HT1080 (cell line): Measurements from ENCODE around the gene RIN2. TPM values are rescaled to one million over a fixed set of nuclear protein-coding genes. Genes with fewer than 3 reads are reported as not detected.

Experiments used
- DNase-seq: peaks from one replicate; pipeline ENCODE4 v3.0.0-alpha.2; 2015; ENCODE audit warnings: low read depth
- total RNA-seq: library from RNA; depleted of rRNA; stranded (reverse); fragments of >200 nt; shearing (Covaris generic); gene quantifications from 2 replicates; pipeline ENCODE4 v1.2.3, GENCODE V29; 2014

Gene RIN2
- total RNA-seq, 1 experiment from 2014 or later: 66.1 TPM

DNA sequence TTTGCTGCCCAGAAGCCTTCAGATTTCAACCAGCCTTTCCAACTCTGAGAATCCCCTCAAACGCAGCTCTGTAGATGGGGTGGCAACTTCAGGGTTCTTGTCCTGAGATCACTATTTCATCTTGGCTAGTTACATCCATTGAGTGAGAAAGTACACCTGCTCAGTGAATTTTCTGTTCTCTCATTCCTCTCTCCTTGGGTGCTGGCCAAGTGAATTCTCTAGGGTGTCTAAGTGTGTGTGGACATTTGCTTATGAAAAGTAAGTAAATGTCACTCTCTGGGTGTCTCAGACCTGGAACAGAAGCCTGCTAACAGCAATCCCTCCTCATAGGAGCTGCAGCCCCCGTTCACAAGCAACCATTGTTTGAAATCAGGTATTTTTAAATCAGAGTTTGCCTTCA, 3.8 kb downstream of the RIN2 start:
- DNase-seq: no peak

DNA sequence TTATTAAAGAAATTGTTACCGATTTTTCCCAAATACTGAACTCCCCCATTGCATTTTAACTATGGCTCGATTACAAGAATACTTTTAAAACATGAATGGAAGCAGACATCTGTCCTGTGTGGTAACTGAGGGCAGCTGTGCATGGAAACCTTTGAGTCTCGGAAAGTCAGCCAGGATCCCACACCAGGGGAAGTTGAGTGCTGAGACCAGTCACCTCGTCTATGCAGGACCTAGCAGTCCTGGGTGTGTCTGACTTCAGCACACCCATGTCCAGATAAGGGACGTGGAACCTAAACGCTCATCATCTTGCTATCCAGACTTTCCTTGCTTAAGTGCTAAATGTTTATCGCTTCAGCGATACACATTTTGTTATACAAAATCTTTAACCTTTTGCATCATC, 6.1 kb downstream of the RIN2 start:
- DNase-seq: no peak

GRCh38 chr20:19765266-19765665, 7.2 kb downstream of the RIN2 start:
- DNase-seq: no peak

GRCh38 chr20:19765913-19766312, 7.9 kb downstream of the RIN2 start:
- DNase-seq: no peak

DNA sequence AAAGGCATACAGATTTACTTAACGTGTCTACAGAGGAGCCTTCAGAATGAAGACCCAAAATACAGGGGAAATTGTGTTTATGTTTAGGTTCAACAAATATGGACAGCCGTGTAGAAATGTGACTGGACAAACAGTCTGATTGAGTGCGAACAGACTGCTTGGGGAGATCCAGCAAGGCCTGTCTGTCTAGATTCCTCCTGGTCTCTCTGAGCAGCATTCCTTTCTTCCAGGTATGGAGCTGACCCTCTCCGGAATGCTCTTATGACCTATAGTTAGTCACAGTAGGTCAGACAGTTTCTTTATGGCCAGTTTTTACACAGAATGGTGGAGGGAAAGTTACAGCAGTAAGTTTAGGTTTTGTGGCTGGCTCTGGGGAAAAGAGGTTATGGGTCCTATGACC, 9.0 kb downstream of the RIN2 start:
- no peak for DNase-seq

DNA sequence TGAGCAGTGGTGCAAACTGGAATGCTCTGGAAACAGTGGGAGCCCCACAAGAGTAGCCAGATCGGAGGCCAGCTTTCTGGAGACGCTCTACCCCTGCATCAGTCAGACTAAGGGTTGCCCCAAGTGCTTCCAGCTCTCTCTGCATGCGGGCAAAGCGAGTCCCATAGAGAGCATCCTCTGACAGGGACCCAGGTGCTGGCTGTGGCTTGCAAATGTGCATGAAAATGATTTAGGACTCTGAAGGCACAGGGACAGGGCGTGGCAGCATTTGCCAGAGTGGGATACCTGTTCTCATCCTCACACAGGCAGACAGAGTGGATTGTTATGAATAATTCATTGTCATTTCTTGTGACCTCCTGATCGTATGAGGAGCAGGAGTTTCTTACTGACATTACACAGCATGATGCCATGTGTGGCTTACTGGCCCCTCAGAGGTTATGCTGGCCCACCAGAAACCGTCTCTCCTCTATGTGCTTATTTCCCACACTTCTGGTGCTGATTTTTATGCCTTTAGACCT, 10.3 kb downstream of the RIN2 start:
- DNase-seq: no peak

DNA sequence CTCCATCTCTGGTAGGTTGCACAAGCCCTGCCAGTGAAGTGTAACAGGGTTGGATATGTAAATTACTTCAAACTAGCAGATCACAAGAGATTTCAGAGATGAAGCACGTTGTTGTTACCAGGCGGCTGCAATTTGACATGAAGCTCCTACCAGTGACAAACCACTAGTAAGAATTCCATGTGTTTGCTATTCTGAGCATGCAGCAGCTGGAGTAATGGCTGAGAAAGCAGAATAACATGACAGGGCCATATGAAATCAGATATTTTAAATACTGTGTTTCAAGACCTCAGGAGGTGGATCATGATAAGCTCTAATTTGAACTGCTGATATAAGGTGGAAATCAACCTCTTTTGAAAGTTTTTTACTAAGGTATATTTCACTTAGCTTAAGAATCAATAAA, 11.4 kb downstream of the RIN2 start:
- DNase-seq: no peak

DNA sequence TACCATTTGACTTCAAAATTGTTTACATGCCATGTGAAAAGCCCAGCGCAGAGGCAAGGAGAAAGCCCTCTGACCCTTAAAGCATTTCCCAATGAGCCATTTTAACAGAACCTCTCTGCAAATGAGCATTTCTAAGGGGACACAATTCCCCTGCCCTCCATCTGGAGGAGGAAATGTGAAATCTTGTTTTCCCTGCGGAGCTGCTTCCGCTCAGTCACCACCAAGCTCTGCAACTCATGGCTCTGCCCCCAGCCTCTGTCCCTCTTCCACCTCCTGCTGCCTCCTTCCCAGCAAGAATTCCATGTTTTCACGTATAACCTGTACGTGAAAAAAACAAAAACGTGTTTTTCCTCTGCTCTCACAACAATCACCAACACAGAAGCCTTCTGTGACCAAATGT, 12.3 kb downstream of the RIN2 start:
- no peak for DNase-seq

DNA sequence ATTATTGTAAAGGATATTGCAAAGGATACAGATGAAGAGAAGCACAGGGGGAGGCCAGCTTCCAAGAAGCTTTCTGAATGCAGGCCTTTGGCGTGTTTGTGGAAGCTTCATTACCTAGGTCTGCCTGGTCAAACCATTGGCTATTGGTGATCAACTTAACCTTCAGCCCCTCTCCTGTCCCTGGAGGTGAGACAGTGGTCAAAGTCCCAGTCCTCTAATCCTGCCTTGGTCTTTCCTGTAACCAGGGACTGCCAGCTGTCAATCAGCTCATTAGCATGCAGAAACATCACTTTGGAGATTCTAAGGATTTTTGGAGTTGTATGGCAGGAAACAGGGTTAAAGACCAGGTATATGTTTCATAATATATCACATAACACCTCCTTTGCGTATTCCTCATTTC, 13.0 kb downstream of the RIN2 start:
- no peak for DNase-seq

DNA sequence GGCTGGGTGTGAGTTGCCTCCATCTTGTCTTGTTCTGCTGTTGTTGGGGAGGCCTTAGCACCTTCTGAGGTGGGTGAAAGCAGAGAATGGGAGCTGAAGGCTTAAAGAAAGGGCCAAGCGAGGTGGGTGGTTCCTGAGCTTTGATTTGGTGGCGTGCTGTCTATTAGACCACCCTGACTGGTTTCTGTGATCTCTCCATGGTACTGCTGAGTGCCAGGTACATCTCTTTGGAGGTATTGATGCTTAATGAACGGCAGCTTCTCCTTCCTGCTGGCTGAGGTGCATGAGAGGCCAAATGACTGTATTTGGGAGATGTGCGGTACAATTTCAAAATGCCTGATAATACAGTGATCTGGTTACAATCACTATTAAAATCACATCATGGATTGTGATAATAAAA, 15.4 kb downstream of the RIN2 start:
- no peak for DNase-seq

DNA sequence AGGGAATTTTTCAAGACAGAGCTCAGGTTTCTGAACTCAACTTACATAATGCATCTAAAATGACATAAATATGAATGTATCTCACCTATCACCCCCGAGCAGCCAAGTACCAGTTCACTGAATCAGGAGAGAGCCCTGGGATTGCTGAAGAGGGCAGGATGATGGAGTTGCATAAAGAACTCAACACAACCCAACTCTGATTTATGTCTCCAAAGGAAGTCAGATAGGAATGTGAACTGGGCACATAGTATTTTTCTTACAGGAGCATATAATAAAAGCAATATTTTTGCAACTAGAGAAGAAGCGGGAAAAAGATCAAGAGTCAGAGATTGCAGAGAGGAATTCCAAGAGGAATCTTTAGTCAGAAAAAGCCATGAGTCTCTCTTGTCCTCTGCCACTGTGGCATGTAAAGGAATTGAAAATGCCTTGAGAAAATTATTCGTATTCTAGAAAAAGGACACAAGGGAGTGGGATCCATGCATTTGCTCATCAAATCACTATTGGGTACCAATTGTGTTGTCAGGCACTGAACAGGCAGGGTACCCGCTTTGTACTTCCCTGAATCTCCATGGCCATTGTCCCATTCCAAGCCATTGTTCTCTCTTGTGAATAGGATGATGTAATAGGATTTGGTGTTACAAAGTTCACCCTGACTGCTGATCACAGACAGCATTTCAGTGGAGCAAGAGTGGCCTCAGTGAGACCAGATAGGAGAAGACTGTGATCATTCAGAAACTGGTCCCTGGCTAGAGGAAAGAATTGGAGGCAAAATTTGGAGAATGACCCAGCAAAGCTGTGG, 16.3 kb downstream of the RIN2 start:
- no peak for DNase-seq

GRCh38 chr20:19775353-19776253, 17.5 kb downstream of the RIN2 start:
- DNase-seq: no peak

GRCh38 chr20:19777315-19777714, 19.3 kb downstream of the RIN2 start:
- no peak for DNase-seq

- no peak for DNase-seq
Measured at GRCh38 chr20:19777981-19778380, 19.9 kb downstream of the RIN2 start.

- DNase-seq: no peak
Measured at GRCh38 chr20:19778404-19778803, 20.3 kb downstream of the RIN2 start.

GRCh38 chr20:19779634-19780033, 21.6 kb downstream of the RIN2 start:
- no peak for DNase-seq

- no peak for DNase-seq
Measured at GRCh38 chr20:19780261-19780660, 22.2 kb downstream of the RIN2 start.

DNA sequence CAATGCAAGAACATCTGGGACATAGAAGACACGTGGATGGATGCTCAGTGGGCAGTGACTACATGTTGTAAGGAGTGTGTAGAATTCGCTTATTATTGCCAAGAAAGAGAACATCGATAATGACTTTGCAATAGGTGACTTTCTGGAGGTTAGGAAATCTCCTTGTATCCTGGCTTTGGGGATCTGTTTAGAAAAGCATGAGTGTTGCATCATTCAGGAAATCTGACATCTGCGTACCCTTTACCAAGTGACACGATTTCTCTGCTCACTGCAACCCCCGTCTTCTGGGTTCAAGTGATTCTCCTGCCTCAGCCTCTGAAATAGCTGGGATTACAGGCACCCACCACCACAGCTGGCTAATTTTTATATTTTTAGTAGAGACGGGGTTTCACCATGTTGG, 23.2 kb downstream of the RIN2 start:
- DNase-seq: no peak

- no peak for DNase-seq
Measured at GRCh38 chr20:19782669-19783068, 24.6 kb downstream of the RIN2 start.

DNA sequence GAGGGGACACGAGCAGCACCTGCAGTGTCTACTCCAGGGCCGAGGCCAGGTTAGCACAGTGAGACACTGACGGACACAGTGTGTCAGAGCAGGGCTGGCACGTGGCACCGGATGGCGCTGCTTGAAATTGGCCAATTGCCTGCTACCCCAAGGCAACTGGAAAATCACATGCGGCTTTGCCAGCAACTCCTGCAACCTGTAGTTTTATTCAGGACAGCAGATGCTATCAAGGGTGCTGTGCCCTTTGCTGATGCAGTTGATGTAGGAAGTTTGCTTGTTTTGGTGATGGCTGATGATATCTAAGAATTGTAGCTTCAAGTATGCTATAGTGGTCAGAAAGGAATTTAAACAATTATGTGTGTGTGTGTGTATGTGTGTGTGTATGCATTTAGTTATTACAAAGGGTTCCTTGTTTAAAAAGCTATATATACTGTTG, 25.9 kb downstream of the RIN2 start:
- DNase-seq: peak; percentile 75

GRCh38 chr20:19784511-19785172, 26.6 kb downstream of the RIN2 start:
- DNase-seq: peak; percentile 93
